ENCODE measurements around the gene ENPP6.

The ENPP6 gene

GRCh38 chr4:184096561-184097240, 121.0 kb downstream of the ENPP6 start:
- TF ChIP-seq, protein P1, sequence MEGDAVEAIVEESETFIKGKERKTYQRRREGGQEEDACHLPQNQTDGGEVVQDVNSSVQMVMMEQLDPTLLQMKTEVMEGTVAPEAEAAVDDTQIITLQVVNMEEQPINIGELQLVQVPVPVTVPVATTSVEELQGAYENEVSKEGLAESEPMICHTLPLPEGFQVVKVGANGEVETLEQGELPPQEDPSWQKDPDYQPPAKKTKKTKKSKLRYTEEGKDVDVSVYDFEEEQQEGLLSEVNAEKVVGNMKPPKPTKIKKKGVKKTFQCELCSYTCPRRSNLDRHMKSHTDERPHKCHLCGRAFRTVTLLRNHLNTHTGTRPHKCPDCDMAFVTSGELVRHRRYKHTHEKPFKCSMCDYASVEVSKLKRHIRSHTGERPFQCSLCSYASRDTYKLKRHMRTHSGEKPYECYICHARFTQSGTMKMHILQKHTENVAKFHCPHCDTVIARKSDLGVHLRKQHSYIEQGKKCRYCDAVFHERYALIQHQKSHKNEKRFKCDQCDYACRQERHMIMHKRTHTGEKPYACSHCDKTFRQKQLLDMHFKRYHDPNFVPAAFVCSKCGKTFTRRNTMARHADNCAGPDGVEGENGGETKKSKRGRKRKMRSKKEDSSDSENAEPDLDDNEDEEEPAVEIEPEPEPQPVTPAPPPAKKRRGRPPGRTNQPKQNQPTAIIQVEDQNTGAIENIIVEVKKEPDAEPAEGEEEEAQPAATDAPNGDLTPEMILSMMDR (IDR thresholded peaks at IDR 0.05), result no peak
- Histone ChIP-seq H3K27me3 (no peaks in the 10 kb centered on the region), H3K4me3 (ENCODE audit: low read depth in 1 of 2, low read length in 1 of 2) (peak overlapping the region in 1 of 2 experiments; percentile 10), H3K9me3 (no peaks in the 10 kb centered on the region), H3K27ac (no peak overlapping the region), H3K4me1 (ENCODE audit: control insufficient read depth in 1 of 2, insufficient read depth in 1 of 2, low read depth in 1 of 2, low read length in 1 of 2) (peaks cover 8 to 16% of the 10 kb centered on the region in 2 experiments), H3K36me3 (no peaks in the 10 kb centered on the region)

DNA sequence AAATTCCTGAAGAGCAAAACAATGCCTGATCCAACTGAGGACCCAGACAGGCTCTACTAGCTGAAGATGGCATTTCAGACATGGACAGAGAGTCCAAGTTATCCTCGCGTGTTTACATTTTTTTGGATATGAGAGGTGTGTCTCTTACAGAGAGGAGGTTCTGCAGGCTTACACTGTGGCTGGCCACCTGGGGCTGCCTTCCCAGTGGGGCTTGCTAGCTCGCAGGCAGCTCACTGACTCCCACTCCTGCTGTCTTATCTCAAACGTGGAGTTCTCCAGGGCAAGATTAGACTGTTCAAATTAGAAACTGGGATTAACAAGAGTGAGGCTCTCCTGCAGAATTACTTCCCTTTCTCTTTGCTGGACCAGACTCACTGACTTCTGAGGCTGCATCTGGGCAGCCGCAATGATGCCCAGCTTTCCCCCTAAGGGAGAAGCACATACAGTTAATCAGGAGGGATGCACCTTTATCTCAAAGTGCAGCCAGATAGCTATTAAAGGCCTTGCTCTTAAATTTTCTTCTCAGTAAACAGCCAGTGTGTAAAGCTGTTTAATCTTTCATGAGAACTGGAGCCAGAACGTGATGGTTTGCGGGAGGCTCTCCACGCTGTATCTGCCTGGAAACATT, 123.0 kb downstream of the ENPP6 start:
- H3K9me3 ChIP-seq, result no peaks in the 10 kb centered on the region
- no peaks in the 10 kb centered on the region for H3K36me3 ChIP-seq
- no peak overlapping the region for H3K4me3 ChIP-seq (ENCODE audit: low read depth in 1 of 2, low read length in 1 of 2)
- TF ChIP-seq, protein P1 (IDR thresholded peaks at IDR 0.05), result no peak
- H3K4me1 ChIP-seq (ENCODE audit: control insufficient read depth in 1 of 2, insufficient read depth in 1 of 2, low read depth in 1 of 2, low read length in 1 of 2), result peaks cover 8 to 10% of the 10 kb centered on the region in 2 experiments
- no peak overlapping the region for H3K27ac ChIP-seq
- H3K27me3 ChIP-seq, result no peaks in the 10 kb centered on the region

DNA sequence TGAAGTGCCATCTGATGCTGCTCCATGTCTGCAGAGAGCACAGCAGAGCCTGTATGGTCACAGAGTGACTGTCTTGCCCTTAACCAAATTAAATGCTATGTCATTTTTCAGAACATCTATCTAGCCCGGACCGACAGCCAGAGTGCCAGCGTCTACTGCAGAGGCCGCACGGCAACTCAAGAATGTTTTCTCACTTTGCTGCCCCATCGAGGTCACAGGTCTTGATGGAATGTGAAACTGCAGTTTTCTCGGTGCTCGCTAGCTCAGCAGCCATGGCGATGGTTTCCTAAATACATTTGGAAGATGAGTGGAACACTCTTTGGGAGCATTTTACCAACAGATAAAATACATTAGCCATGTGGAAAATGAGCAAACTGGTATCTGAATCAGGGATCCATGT, 125.7 kb downstream of the ENPP6 start:
- Histone ChIP-seq H3K27ac (no peak overlapping the region), H3K27me3 (no peaks in the 10 kb centered on the region), H3K4me3 (ENCODE audit: low read depth in 1 of 2, low read length in 1 of 2) (no peak overlapping the region), H3K9me3 (no peaks in the 10 kb centered on the region), H3K36me3 (no peaks in the 10 kb centered on the region), H3K4me1 (ENCODE audit: control insufficient read depth in 1 of 2, insufficient read depth in 1 of 2, low read depth in 1 of 2, low read length in 1 of 2) (peaks cover 0 to 1% of the 10 kb centered on the region in 2 experiments)
- TF ChIP-seq, protein P1 (IDR thresholded peaks at IDR 0.05), result no peak

DNA sequence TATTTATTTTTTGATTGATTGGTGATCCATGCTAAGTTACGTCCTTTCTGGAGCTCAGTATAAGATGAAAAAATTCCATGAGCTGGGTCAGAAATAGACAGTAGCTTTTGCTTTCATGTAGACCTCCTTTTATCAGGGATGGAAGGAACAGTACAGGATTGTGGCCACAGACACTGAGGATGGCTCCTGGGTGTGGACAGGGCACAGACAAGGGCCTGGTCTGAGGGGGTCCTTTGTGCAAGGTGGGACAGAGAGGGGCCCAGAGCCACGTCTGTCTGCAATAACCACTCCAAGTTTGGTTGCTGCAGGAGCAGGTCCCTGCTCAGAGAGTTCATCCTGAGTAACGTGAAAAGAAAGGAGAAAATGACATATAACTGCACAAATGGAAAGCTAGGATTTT, 127.1 kb downstream of the ENPP6 start:
- Histone ChIP-seq H3K27me3 (peaks cover 10% of the 10 kb centered on the region), H3K9me3 (no peaks in the 10 kb centered on the region)
- TF ChIP-seq, protein P1 (IDR thresholded peaks at IDR 0.05), result no peak

DNA sequence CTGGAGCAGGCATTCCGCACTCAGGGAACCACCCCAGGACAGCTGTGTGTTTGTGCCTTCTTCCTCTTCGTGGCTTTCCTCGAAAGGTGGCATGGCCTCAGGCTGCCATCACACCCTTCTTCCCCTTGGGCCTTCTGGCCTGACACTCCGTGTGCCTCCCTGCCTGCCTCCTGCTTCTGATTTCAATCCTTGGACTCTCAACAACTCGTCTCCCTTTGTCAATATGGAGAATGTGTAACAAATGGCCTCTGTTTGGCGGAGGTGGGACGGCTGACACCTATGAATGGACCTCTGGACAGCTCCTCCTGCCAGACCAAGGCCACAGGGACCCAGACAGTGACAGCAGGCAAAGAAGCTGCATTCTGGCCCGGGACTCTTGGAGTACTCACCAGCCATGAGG, 137.0 kb downstream of the ENPP6 start:
- TF ChIP-seq, protein P1 (IDR thresholded peaks at IDR 0.05), result no peak
- no peaks in the 10 kb centered on the region for H3K36me3 ChIP-seq
- H3K4me1 ChIP-seq (ENCODE audit: control insufficient read depth in 1 of 2, insufficient read depth in 1 of 2, low read depth in 1 of 2, low read length in 1 of 2), result no peaks in the 10 kb centered on the region
- no peaks in the 10 kb centered on the region for H3K9me3 ChIP-seq
- H3K4me3 ChIP-seq (ENCODE audit: low read depth in 1 of 2, low read length in 1 of 2), result no peak overlapping the region
- peaks cover 13% of the 10 kb centered on the region for H3K27me3 ChIP-seq
- H3K27ac ChIP-seq, result no peak overlapping the region

More for the DNA sequence above, 127.1 kb downstream of the ENPP6 start:
- no peak overlapping the region for H3K4me3 ChIP-seq (ENCODE audit: low read depth in 1 of 2, low read length in 1 of 2)
- H3K4me1 ChIP-seq (ENCODE audit: control insufficient read depth in 1 of 2, insufficient read depth in 1 of 2, low read depth in 1 of 2, low read length in 1 of 2), result no peaks in the 10 kb centered on the region
- no peak overlapping the region for H3K27ac ChIP-seq
- H3K36me3 ChIP-seq, result no peaks in the 10 kb centered on the region

Measured in neutrophil (primary cell).